Trophoblast cell (in vitro differentiated cells and primary cell): ENCODE measurements around the gene MYPN.

Experiments used
- DNase-seq, 2 donors: peaks; one replicate each; pipeline ENCODE4 v3.0.0-alpha.2; 2016
- H2AFZ ChIP-seq: 2 replicates; pipeline ENCODE4 v1.6.1; 2013; ENCODE audit warnings: low read length, moderate library complexity, mild to moderate bottlenecking; ENCODE audit not compliant: insufficient read depth, poor library complexity
- H2AK5ac ChIP-seq: 2 replicates; pipeline ENCODE4 v1.6.1; 2013; ENCODE audit warnings: mild to moderate bottlenecking, low read length
- H2BK120ac ChIP-seq: 2 replicates; pipeline ENCODE4 v1.6.1; 2013; ENCODE audit warnings: low read length, mild to moderate bottlenecking, moderate library complexity; ENCODE audit not compliant: insufficient read depth, poor library complexity
- H2BK12ac ChIP-seq: 2 replicates; pipeline ENCODE4 v1.6.1; 2013; ENCODE audit warnings: mild to moderate bottlenecking, low read length, moderate library complexity
- H2BK5ac ChIP-seq: 2 replicates; pipeline ENCODE4 v1.6.1; 2013; ENCODE audit warnings: low read length, low read depth, moderate library complexity, mild to moderate bottlenecking; ENCODE audit not compliant: poor library complexity
- H3K14ac ChIP-seq: 2 replicates; pipeline ENCODE4 v1.6.1; 2013; ENCODE audit warnings: mild to moderate bottlenecking, low read length
- H3K18ac ChIP-seq: 2 replicates; pipeline ENCODE4 v1.6.1; 2013; ENCODE audit warnings: mild to moderate bottlenecking, low read length
- H3K23ac ChIP-seq: 2 replicates; pipeline ENCODE4 v1.6.1; 2013; ENCODE audit warnings: low read length
- H3K27ac ChIP-seq: 2 replicates; pipeline ENCODE4 v1.5.1; 2013; ENCODE audit warnings: low read depth, mild to moderate bottlenecking, inconsistent platforms, low read length, moderate library complexity
- H3K27me3 ChIP-seq: 2 replicates; pipeline ENCODE4 v1.6.1; 2013; ENCODE audit warnings: inconsistent platforms, mild to moderate bottlenecking, low read length, moderate library complexity; ENCODE audit not compliant: insufficient read depth
- H3K36me3 ChIP-seq, 2 experiments: 1 replicate in 1 of 2; 2 replicates in 1 of 2; pipeline ENCODE4 v1.6.1; 2013; ENCODE audit warnings: low read length in 2 of 2, mild to moderate bottlenecking in 2 of 2, moderate library complexity in 1 of 2; ENCODE audit not compliant: insufficient read depth in 2 of 2, control insufficient read depth in 1 of 2
- H3K4ac ChIP-seq: 2 replicates; pipeline ENCODE4 v1.6.1; 2013; ENCODE audit warnings: low read depth, mild to moderate bottlenecking, low read length, moderate library complexity
- H3K4me1 ChIP-seq, 2 experiments: 1 replicate in 1 of 2; 2 replicates in 1 of 2; pipeline ENCODE4 v1.6.1; 2013; ENCODE audit warnings: low read length in 2 of 2, mild to moderate bottlenecking in 2 of 2, moderate library complexity in 1 of 2; ENCODE audit not compliant: insufficient read depth in 2 of 2, control insufficient read depth in 1 of 2
- H3K4me2 ChIP-seq: 2 replicates; pipeline ENCODE4 v1.6.1; 2013; ENCODE audit warnings: inconsistent platforms, mild to moderate bottlenecking, low read length, moderate library complexity
- H3K4me3 ChIP-seq: 2 replicates; pipeline ENCODE4 v1.5.1; 2013; ENCODE audit warnings: mild to moderate bottlenecking, low read depth, low read length, inconsistent platforms
- H3K79me1 ChIP-seq: one replicate; pipeline ENCODE4 v1.6.1; 2013; ENCODE audit warnings: low read length
- H3K79me2 ChIP-seq: 2 replicates; pipeline ENCODE4 v1.6.1; 2013; ENCODE audit warnings: low read length, mild to moderate bottlenecking; ENCODE audit not compliant: control insufficient read depth, insufficient read depth, poor library complexity
- H3K9ac ChIP-seq: 2 replicates; pipeline ENCODE4 v1.6.1; 2013; ENCODE audit warnings: mild to moderate bottlenecking, low read length
- H3K9me3 ChIP-seq: 2 replicates; pipeline ENCODE4 v1.6.1; 2013; ENCODE audit warnings: low read depth, mild to moderate bottlenecking, control low read depth, inconsistent platforms, low read length; ENCODE audit not compliant: insufficient read depth
- H4K12ac ChIP-seq: 2 replicates; pipeline ENCODE4 v1.6.1; 2013; ENCODE audit warnings: low read depth, mild to moderate bottlenecking, low read length, moderate library complexity
- H4K8ac ChIP-seq: 2 replicates; pipeline ENCODE4 v1.6.1; 2013; ENCODE audit warnings: low read depth, mild to moderate bottlenecking, low read length, moderate library complexity
- H4K91ac ChIP-seq: one replicate; pipeline ENCODE4 v1.6.1; 2013; ENCODE audit warnings: low read depth, mild to moderate bottlenecking, low read length, moderate library complexity
- WGBS: extraction: QIAGEN DNeasy Blood & Tissue Kit; methylation state at CpG from one replicate; pipeline ENCODE4 v1.1.7; 2013; ENCODE audit warnings: missing lambda C conversion rate; ENCODE audit not compliant: insufficient read length, insufficient coverage; ENCODE audit errors: extremely low coverage; 5-methylcytosine and 5-hydroxymethylcytosine counted together

The MYPN gene

GRCh38 chr10:68142761-68143160, 33.5 kb downstream of the MYPN start:
- Histone ChIP-seq H3K27me3 (no peaks in the 10 kb centered on the region), H3K4me1 (no peaks in the 10 kb centered on the region), H3K36me3 (no peaks in the 10 kb centered on the region), H2AK5ac (no peak overlapping the region), H3K14ac (no peak overlapping the region), H4K91ac (no peak overlapping the region), H2BK120ac (no peak overlapping the region), H4K8ac (no peak overlapping the region), H3K27ac (no peak overlapping the region), H3K9ac (no peak overlapping the region), H2BK5ac (no peak overlapping the region), H3K23ac (no peak overlapping the region), H2BK12ac (no peak overlapping the region), H3K79me2 (no peaks in the 10 kb centered on the region), H4K12ac (no peak overlapping the region), H3K4ac (no peak overlapping the region), H3K79me1 (no peaks in the 10 kb centered on the region), H3K4me2 (no peak overlapping the region), H3K4me3 (no peak overlapping the region), H2AFZ (no peak overlapping the region), H3K9me3 (no peaks in the 10 kb centered on the region), H3K18ac (no peak overlapping the region)
- no CpG with 5 or more reads among the region's 4 CpGs for WGBS
- no peak for DNase-seq

- H3K23ac ChIP-seq = no peak overlapping the region
- no peak overlapping the region for H2AK5ac ChIP-seq
- H2AFZ ChIP-seq = no peak overlapping the region
- H3K79me1 ChIP-seq = no peaks in the 10 kb centered on the region
- H3K14ac ChIP-seq = no peak overlapping the region
- WGBS = no CpG with 5 or more reads among the region's 6 CpGs
- H3K36me3 ChIP-seq = no peaks in the 10 kb centered on the region
- no peak overlapping the region for H2BK5ac ChIP-seq
- no peaks in the 10 kb centered on the region for H3K79me2 ChIP-seq
- H4K91ac ChIP-seq = no peak overlapping the region
- no peaks in the 10 kb centered on the region for H3K27me3 ChIP-seq
- H3K9ac ChIP-seq = no peak overlapping the region
- DNase-seq = no peak
- no peak overlapping the region for H3K4me2 ChIP-seq
- H4K8ac ChIP-seq = no peak overlapping the region
- no peak overlapping the region for H3K27ac ChIP-seq
- H2BK120ac ChIP-seq = no peak overlapping the region
- H2BK12ac ChIP-seq = no peak overlapping the region
- no peak overlapping the region for H3K18ac ChIP-seq
- no peaks in the 10 kb centered on the region for H3K4me1 ChIP-seq
- H3K4ac ChIP-seq = no peak overlapping the region
- H3K4me3 ChIP-seq = no peak overlapping the region
- H4K12ac ChIP-seq = no peak overlapping the region
- no peaks in the 10 kb centered on the region for H3K9me3 ChIP-seq
Measured at GRCh38 chr10:68144709-68145108, 35.4 kb downstream of the MYPN start.

GRCh38 chr10:68145705-68146104, 36.4 kb downstream of the MYPN start:
- no peak overlapping the region for H3K4ac ChIP-seq
- WGBS = no CpG with 5 or more reads among the region's 3 CpGs
- no peak overlapping the region for H2BK120ac ChIP-seq
- no peaks in the 10 kb centered on the region for H3K9me3 ChIP-seq
- H3K18ac ChIP-seq = no peak overlapping the region
- no peaks in the 10 kb centered on the region for H3K27me3 ChIP-seq
- no peaks in the 10 kb centered on the region for H3K79me1 ChIP-seq
- H4K91ac ChIP-seq = no peak overlapping the region
- DNase-seq = no peak
- no peak overlapping the region for H3K27ac ChIP-seq
- H3K79me2 ChIP-seq = no peaks in the 10 kb centered on the region
- H3K9ac ChIP-seq = no peak overlapping the region
- no peaks in the 10 kb centered on the region for H3K36me3 ChIP-seq
- no peak overlapping the region for H2AK5ac ChIP-seq
- no peak overlapping the region for H4K12ac ChIP-seq
- no peak overlapping the region for H3K14ac ChIP-seq
- H3K4me3 ChIP-seq = no peak overlapping the region
- H3K4me1 ChIP-seq = no peaks in the 10 kb centered on the region
- H3K23ac ChIP-seq = no peak overlapping the region
- H2BK12ac ChIP-seq = no peak overlapping the region
- no peak overlapping the region for H2BK5ac ChIP-seq
- H3K4me2 ChIP-seq = no peak overlapping the region
- no peak overlapping the region for H4K8ac ChIP-seq
- no peak overlapping the region for H2AFZ ChIP-seq

- H3K79me2 ChIP-seq = no peaks in the 10 kb centered on the region
- H4K8ac ChIP-seq = no peak overlapping the region
- no peak overlapping the region for H3K18ac ChIP-seq
- H3K9ac ChIP-seq = no peak overlapping the region
- no peak overlapping the region for H3K4ac ChIP-seq
- H2BK120ac ChIP-seq = no peak overlapping the region
- no peak overlapping the region for H2AFZ ChIP-seq
- H3K4me3 ChIP-seq = no peak overlapping the region
- H3K27me3 ChIP-seq = no peaks in the 10 kb centered on the region
- no peaks in the 10 kb centered on the region for H3K79me1 ChIP-seq
- DNase-seq = no peak
- H3K4me1 ChIP-seq = no peaks in the 10 kb centered on the region
- no peak overlapping the region for H3K14ac ChIP-seq
- no peaks in the 10 kb centered on the region for H3K9me3 ChIP-seq
- no peak overlapping the region for H4K12ac ChIP-seq
- H2AK5ac ChIP-seq = no peak overlapping the region
- no peaks in the 10 kb centered on the region for H3K36me3 ChIP-seq
- no peak overlapping the region for H2BK12ac ChIP-seq
- no peak overlapping the region for H2BK5ac ChIP-seq
- no peak overlapping the region for H3K23ac ChIP-seq
- no CpG with 5 or more reads among the region's 1 CpG for WGBS
- no peak overlapping the region for H3K27ac ChIP-seq
- no peak overlapping the region for H4K91ac ChIP-seq
- no peak overlapping the region for H3K4me2 ChIP-seq
Measured at GRCh38 chr10:68146133-68146532, 36.8 kb downstream of the MYPN start.
